Muscle of leg (tissue), 11 donors: ENCODE results near the gene PARP3. TPM values are rescaled to one million over a fixed set of nuclear protein-coding genes. Genes with fewer than 3 reads are reported as not detected.

Source experiments
- DNase-seq: peaks from one replicate; pipeline ENCODE4 v3.0.0; 2013
- H3K27ac ChIP-seq: one replicate; pipeline ENCODE4 v1.5.1; 2013; ENCODE audit warnings: mild to moderate bottlenecking, low read length, control low read depth
- H3K27me3 ChIP-seq: one replicate; pipeline ENCODE4 v1.6.1; 2013; ENCODE audit warnings: low read length; ENCODE audit not compliant: control insufficient read depth, insufficient read depth
- H3K36me3 ChIP-seq: one replicate; pipeline ENCODE4 v1.6.1; 2013; ENCODE audit warnings: low read length; ENCODE audit not compliant: control insufficient read depth, insufficient read depth
- H3K4me1 ChIP-seq: one replicate; pipeline ENCODE4 v1.6.1; 2013; ENCODE audit warnings: low read length; ENCODE audit not compliant: control insufficient read depth, insufficient read depth
- H3K4me3 ChIP-seq: one replicate; pipeline ENCODE4 v1.5.1; 2013; ENCODE audit warnings: low read length, control low read depth
- H3K9me3 ChIP-seq: replicated peaks from 2 replicates; pipeline ENCODE4 v1.6.1; 2013; ENCODE audit warnings: low read depth, low read length; ENCODE audit not compliant: control insufficient read depth
- WGBS: methylation state at CpG from one replicate; pipeline ENCODE4 v1.1.5; 2013; ENCODE audit warnings: missing lambda C conversion rate; ENCODE audit not compliant: insufficient coverage; 5-methylcytosine and 5-hydroxymethylcytosine counted together
- polyA plus RNA-seq, 8 donors: library from polyadenylated mRNA; unstranded; fragments of 120-200 nt; gene quantifications; one replicate each; pipeline versions ENCODE4 v1.2.1 to v1.2.3, GENCODE V29; 2013; ENCODE audit warnings: inconsistent platforms in 1 of 8, low replicate concordance in 1 of 8; ENCODE audit not compliant: insufficient read length in 8 of 8, insufficient read depth in 1 of 8
- total RNA-seq: library from RNA; stranded (reverse); fragments of 120-200 nt; gene quantifications from one replicate; pipeline ENCODE4 v1.2.4, GENCODE V29; 2013

Gene PARP3
- total and polyA plus RNA-seq, 9 donors = 5.0 to 8.3 (median 6.2) TPM

- H3K27me3 ChIP-seq = no peaks in the 10 kb centered on the region
- H3K9me3 ChIP-seq = no peaks in the 10 kb centered on the region
- peaks cover 26% of the 10 kb centered on the region for H3K36me3 ChIP-seq
- H3K27ac ChIP-seq = no peak overlapping the region
- WGBS = 51% methylated on average over 2 of the region's 2 CpGs
- H3K4me1 ChIP-seq = peaks cover 20% of the 10 kb centered on the region
- no peak overlapping the region for H3K4me3 ChIP-seq
- no peak for DNase-seq
These were observed 55.0 kb downstream of the PARP3 start for GRCh38 chr3:51997172-51997571.

GRCh38 chr3:51997935-51998596 is 55.9 kb downstream of the PARP3 start:
- peaks cover 17% of the 10 kb centered on the region for H3K36me3 ChIP-seq
- no peaks in the 10 kb centered on the region for H3K27me3 ChIP-seq
- DNase-seq = no peak
- H3K27ac ChIP-seq = no peak overlapping the region
- peaks cover 19% of the 10 kb centered on the region for H3K4me1 ChIP-seq
- H3K9me3 ChIP-seq = no peaks in the 10 kb centered on the region
- 46% methylated on average over 5 of the region's 7 CpGs for WGBS
- H3K4me3 ChIP-seq = no peak overlapping the region

Other genes starting within 250 kb of the PARP3 start
- gene GRM2, start 235.3 kb upstream of the PARP3 start, total RNA-seq = 0.31 TPM
- under 1 TPM; 0.36 to 0.78 (median 0.54) TPM for gene GRM2, start 235.3 kb upstream of the PARP3 start, polyA plus RNA-seq
- gene IQCF6, start 163.1 kb upstream of the PARP3 start, total RNA-seq = not detected
- gene IQCF6, start 163.1 kb upstream of the PARP3 start, polyA plus RNA-seq = not detected
- gene IQCF2, start 80.7 kb upstream of the PARP3 start, total RNA-seq = not detected
- under 1 TPM in 1 of 8 donors, not detected in 7; 0.30 TPM for gene IQCF2, start 80.7 kb upstream of the PARP3 start, polyA plus RNA-seq
- not detected for gene IQCF5, start 66.8 kb upstream of the PARP3 start, total RNA-seq
- gene IQCF5, start 66.8 kb upstream of the PARP3 start, polyA plus RNA-seq = not detected
- not detected for gene IQCF1, start 39.0 kb upstream of the PARP3 start, total RNA-seq
- not detected for gene IQCF1, start 39.0 kb upstream of the PARP3 start, polyA plus RNA-seq
- 15.3 TPM for gene RRP9, start 459 bp upstream of the PARP3 start, total RNA-seq
- 10 to 100 TPM; 14.1 to 18.3 (median 16.4) TPM for gene RRP9, start 459 bp upstream of the PARP3 start, polyA plus RNA-seq
- 0.13 TPM for gene GPR62, start 13.0 kb downstream of the PARP3 start, total RNA-seq
- gene GPR62, start 13.0 kb downstream of the PARP3 start, polyA plus RNA-seq = under 1 TPM; 0.18 to 0.59 (median 0.52) TPM
- gene PCBP4, start 25.1 kb downstream of the PARP3 start, total RNA-seq = 48.0 TPM
- 10 to 100 TPM; 61.8 to 91.3 (median 74.4) TPM for gene PCBP4, start 25.1 kb downstream of the PARP3 start, polyA plus RNA-seq
- 11.8 TPM for gene ABHD14B, start 31.7 kb downstream of the PARP3 start, total RNA-seq
- 10 to 100 TPM; 18.5 to 30.2 (median 23.6) TPM for gene ABHD14B, start 31.7 kb downstream of the PARP3 start, polyA plus RNA-seq
- gene ABHD14A, start 32.7 kb downstream of the PARP3 start, total RNA-seq = 15.9 TPM
- 10 to 100 TPM; 11.1 to 17.6 (median 13.8) TPM for gene ABHD14A, start 32.7 kb downstream of the PARP3 start, polyA plus RNA-seq
- 13.8 TPM for gene ACY1, start 41.2 kb downstream of the PARP3 start, total RNA-seq
- 10 to 100 TPM; 10.2 to 20.7 (median 13.9) TPM for gene ACY1, start 41.2 kb downstream of the PARP3 start, polyA plus RNA-seq
- gene RPL29, start 53.5 kb downstream of the PARP3 start, total RNA-seq = 2,497 TPM
- 1,000 to 10,000 TPM; 2,610 to 3,484 (median 2,959) TPM for gene RPL29, start 53.5 kb downstream of the PARP3 start, polyA plus RNA-seq
- gene DUSP7, start 114.2 kb downstream of the PARP3 start, total RNA-seq = 14.0 TPM
- 10 to 100 TPM; 19.2 to 32.5 (median 26.5) TPM for gene DUSP7, start 114.2 kb downstream of the PARP3 start, polyA plus RNA-seq
- 3.1 TPM for gene POC1A, start 212.1 kb downstream of the PARP3 start, total RNA-seq
- gene POC1A, start 212.1 kb downstream of the PARP3 start, polyA plus RNA-seq = 1 to 10 TPM; 4.2 to 7.5 (median 5.7) TPM